Activated B cell treated with CpG ODN at 0.5 μM for 24 hours (primary cell): ENCODE measurements around the gene C11orf86. TPM values are rescaled to one million over a fixed set of nuclear protein-coding genes. Genes with fewer than 3 reads are reported as not detected.
"Not testable (repeated sequence)": the region's sequence is repeated elsewhere in the genome, so short reads cannot be mapped to it uniquely, and the experiment has no call there.

Experiments
- ATAC-seq: fragments of 200-7000 bp; cut with Tn5 transposase; one replicate; pipeline ENCODE4 v1.10.0; 2021; ENCODE audit warnings: low read depth, mild to moderate bottlenecking, moderate library complexity
- CTCF ChIA-PET: fragments of 350-600 bp; sonication (Branson Sonifier 250); formaldehyde crosslinking; loops from one replicate; lab custom pipeline; 2021; ENCODE audit warnings: antibody characterized with exemption; lab: Charles Lee
- POLR2A ChIA-PET: fragments of 350-600 bp; sonication (Branson Sonifier 250); formaldehyde crosslinking; loops from one replicate; lab custom pipeline; 2021; ENCODE audit warnings: antibody characterized with exemption; lab: Charles Lee
- DNase-seq: peaks from one replicate; pipeline ENCODE4 v3.0.0; 2022
- H3K27ac Mint-ChIP-seq: one replicate; pipeline ENCODE4 v1.8.0; 2020; ENCODE audit warnings: mixed read lengths
- H3K27me3 Mint-ChIP-seq: one replicate; pipeline ENCODE4 v1.8.0; 2021; ENCODE audit warnings: mixed read lengths
- H3K36me3 Mint-ChIP-seq: one replicate; pipeline ENCODE4 v1.8.0; 2021; ENCODE audit warnings: low read depth, mixed read lengths
- H3K4me1 Mint-ChIP-seq: one replicate; pipeline ENCODE4 v1.8.0; 2021; ENCODE audit warnings: mixed read lengths
- H3K4me3 Mint-ChIP-seq: one replicate; pipeline ENCODE4 v1.8.0; 2020; ENCODE audit warnings: mild to moderate bottlenecking, mixed read lengths
- H3K9me3 Mint-ChIP-seq: one replicate; pipeline ENCODE4 v1.8.0; 2020; ENCODE audit warnings: mixed read lengths
- intact Hi-C: fragments of 100-400 bp; cut with micrococcal nuclease; formaldehyde crosslinking; loops from one replicate; pipeline ENCODE4 v1.15.1; 2024
- total RNA-seq: library from RNA; stranded (reverse); gene quantifications from 2 replicates; pipeline ENCODE4 v1.2.3, GENCODE V29; 2022
- TF ChIP-seq, protein P1 (sequence below): fragments of 200-600 bp; IDR thresholded peaks from one replicate; pipeline ENCODE4 v1.8.0; 2022; ENCODE audit warnings: antibody characterized with exemption, mild to moderate bottlenecking

C11orf86 gene
- total RNA-seq, 1 donor from 2014 or later = not detected

DNA sequence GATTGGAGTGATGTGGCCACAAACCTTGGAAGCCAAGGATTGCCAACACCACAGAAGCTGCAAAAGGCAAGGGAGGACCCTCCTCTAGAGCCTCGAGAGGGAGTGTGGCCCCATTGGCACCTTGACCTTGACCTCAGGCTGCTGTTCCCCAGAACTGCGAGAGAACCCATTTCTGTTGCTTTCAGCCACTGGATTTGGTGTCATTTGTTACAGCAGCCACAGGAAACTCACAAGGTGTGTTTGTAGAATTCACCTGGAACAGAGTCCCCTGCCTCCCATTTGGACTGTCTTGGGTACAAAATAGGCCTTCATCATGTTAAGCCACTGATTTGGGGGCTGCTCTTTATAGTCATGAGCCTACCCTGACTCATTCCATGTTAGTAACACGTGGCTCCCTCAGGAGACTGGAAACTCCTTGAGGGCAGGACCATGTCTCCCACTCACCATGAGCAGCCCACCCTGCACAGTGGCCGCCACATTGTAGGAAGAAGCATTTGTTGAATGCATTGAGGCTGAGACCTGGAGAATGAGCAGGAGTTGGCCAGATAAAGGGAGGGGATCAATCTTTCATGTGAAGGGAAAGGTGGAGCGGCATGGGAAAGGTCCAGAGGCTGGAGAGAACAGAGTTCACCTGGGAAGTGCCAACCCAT is 8.3 kb downstream of the C11orf86 start:
- no peaks in the 10 kb centered on the region for H3K36me3 Mint-ChIP-seq
- no peak overlapping the region for H3K4me3 Mint-ChIP-seq
- ATAC-seq (no peak), DNase-seq (no peak)
- ChIA-PET POLR2A (no interaction called here), CTCF (no interaction called here)
- TF ChIP-seq, protein P1, sequence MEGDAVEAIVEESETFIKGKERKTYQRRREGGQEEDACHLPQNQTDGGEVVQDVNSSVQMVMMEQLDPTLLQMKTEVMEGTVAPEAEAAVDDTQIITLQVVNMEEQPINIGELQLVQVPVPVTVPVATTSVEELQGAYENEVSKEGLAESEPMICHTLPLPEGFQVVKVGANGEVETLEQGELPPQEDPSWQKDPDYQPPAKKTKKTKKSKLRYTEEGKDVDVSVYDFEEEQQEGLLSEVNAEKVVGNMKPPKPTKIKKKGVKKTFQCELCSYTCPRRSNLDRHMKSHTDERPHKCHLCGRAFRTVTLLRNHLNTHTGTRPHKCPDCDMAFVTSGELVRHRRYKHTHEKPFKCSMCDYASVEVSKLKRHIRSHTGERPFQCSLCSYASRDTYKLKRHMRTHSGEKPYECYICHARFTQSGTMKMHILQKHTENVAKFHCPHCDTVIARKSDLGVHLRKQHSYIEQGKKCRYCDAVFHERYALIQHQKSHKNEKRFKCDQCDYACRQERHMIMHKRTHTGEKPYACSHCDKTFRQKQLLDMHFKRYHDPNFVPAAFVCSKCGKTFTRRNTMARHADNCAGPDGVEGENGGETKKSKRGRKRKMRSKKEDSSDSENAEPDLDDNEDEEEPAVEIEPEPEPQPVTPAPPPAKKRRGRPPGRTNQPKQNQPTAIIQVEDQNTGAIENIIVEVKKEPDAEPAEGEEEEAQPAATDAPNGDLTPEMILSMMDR = no peak
- H3K9me3 Mint-ChIP-seq = no peaks in the 10 kb centered on the region
- H3K27ac Mint-ChIP-seq = no peak overlapping the region
- H3K4me1 Mint-ChIP-seq = no peaks in the 10 kb centered on the region
- H3K27me3 Mint-ChIP-seq = peaks cover 27% of the 10 kb centered on the region
- intact Hi-C loops = no loop called here

DNA sequence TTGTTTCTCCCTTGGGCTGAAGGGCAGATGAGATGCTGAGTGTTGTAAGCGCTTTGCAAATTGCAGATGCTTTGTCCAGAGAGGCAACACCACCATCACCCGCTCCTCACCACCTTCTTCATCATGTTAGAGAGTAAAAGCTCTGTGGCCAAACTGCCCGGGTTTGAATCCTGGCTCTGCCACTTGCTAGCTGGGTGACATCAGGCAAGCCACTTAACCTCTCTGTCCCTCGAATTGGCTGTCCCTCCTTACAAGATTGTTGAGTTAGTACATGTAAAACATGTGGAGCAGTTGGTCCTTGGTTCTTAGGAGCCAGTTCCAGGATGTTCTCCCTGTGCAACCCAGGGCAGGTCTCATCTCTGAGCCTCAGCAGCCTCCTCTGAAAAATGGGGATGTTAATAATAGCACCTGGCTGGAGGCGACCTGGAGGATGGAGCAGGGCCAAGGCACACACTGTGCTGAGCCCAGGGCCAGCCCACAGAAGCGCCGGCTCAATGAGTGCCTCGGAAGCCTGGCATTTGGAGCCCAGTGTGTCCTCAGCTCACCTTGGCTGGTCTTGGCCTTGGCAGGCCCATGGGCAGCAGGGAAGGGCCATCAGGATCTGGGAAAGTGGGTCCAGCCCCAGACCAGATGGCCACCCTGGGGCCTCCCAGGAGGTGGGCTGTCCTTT is 10.5 kb downstream of the C11orf86 start:
- H3K27ac Mint-ChIP-seq = no peak overlapping the region
- ATAC-seq = no peak
- POLR2A ChIA-PET = no interaction called here

DNA sequence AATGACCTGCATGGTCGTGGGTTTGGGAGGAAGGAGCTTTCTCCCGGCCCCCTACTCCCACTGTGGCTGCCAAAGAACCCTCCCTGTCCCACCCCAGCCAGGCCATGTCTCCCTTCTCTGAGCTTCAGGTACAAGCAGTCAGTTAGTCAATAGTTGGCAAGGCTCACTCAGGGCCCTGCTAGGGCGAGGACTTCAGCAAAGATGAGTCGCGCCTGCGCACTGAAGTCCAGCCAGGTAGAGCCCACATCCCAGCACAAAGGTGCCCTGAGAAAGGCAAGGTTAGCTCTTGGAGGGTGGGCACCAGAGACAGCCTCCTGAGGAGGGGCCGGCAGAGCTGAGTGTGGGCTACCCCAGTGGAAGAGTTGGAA is 11.1 kb downstream of the C11orf86 start:
- Mint-ChIP-seq H3K4me1 (no peaks in the 10 kb centered on the region), H3K27me3 (peaks cover 25% of the 10 kb centered on the region), H3K27ac (no peak overlapping the region), H3K4me3 (no peak overlapping the region), H3K9me3 (no peaks in the 10 kb centered on the region), H3K36me3 (no peaks in the 10 kb centered on the region)
- POLR2A ChIA-PET = no interaction called here
- CTCF ChIA-PET = interaction anchor here (1.6 kb wide), 1 partner anchor 396 kb away, joined by 3 read pairs; no protein-coding TSS in a partner anchor
- TF ChIP-seq, protein P1 = no peak
- intact Hi-C loops = no loop called here
- no peak for ATAC-seq
- no peak for DNase-seq

More for the DNA sequence above, 10.5 kb downstream of the C11orf86 start:
- Mint-ChIP-seq H3K9me3 (no peaks in the 10 kb centered on the region), H3K27me3 (peaks cover 25% of the 10 kb centered on the region), H3K4me3 (no peak overlapping the region), H3K4me1 (no peaks in the 10 kb centered on the region), H3K36me3 (no peaks in the 10 kb centered on the region)
- CTCF ChIA-PET = no interaction called here
- no peak for DNase-seq
- TF ChIP-seq, protein P1 = no peak
- intact Hi-C loops = no loop called here

DNA sequence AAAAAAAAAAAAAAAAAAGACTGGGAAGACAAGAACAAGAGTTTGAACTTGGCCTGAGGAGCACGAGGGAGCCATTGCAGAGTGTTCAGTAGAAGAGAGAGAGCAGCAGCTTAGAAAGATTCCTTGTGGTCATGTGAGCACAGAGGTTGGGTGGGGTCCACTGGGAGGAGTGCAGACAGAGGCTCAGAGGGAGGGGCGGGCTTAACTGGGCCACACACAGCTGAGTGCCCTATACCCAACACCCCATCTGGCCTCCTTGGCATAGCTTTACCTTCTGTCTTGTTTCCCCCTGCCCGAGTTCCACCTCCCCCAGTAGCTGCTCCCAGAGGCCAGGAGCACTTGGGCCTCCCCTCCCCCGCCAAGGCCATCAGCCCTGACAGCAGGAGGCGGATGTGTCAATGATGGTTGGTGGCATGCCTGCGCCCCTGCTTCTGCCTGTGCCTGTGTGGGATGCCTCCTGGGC is 12.1 kb downstream of the C11orf86 start:
- ATAC-seq = no peak
- ChIA-PET CTCF (interaction anchor here (1.6 kb wide), 1 partner anchor 395 kb away, joined by 3 read pairs; no protein-coding TSS in a partner anchor), POLR2A (no interaction called here)
- no peak overlapping the region for H3K27ac Mint-ChIP-seq
- H3K4me3 Mint-ChIP-seq = no peak overlapping the region
- no peaks in the 10 kb centered on the region for H3K9me3 Mint-ChIP-seq
- H3K36me3 Mint-ChIP-seq = no peaks in the 10 kb centered on the region
- TF ChIP-seq, protein P1 = no peak
- peaks cover 26% of the 10 kb centered on the region for H3K27me3 Mint-ChIP-seq
- DNase-seq = no peak
- intact Hi-C loops = no loop called here
- no peaks in the 10 kb centered on the region for H3K4me1 Mint-ChIP-seq

DNA sequence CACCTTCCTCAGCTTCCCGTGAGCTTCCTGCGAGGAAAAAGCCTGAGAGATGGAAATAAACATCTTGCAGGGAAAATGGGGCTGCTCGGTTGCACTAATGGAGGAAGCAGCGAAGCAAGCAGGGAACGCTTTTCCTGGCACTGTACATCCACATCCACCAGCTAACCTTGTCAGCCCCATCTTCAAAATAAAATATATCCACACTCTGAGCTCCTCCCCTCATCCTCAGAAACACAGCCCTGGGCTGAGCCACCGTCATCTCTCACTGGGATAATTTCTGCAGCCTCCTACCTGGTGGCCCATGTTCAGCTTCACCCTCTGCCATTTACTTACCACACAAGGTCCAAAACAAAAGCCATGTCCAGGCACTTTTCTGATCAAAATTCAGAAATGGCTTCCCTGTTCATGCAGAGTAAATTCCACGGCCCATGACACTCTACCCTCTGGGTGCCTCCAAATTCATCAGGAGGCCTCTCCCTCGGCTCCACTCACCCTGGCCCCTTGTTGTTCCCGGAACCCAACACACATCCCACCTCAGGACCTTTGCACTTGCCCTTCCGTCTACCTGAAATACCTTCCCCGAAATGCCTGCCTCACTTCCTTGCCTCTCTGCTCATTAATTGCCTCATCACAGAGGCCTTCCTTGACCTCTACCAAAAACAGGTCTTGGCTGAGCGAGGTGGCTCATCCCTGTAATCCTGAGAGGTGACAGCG is 13.0 kb downstream of the C11orf86 start:
- H3K9me3 Mint-ChIP-seq = no peaks in the 10 kb centered on the region
- H3K36me3 Mint-ChIP-seq = no peaks in the 10 kb centered on the region
- ATAC-seq (no peak), DNase-seq (no peak)
- no peak overlapping the region for H3K4me3 Mint-ChIP-seq
- POLR2A ChIA-PET = interaction anchor here (0.6 kb wide), 1 partner anchor 93 kb away, joined by 12 read pairs; no protein-coding TSS in a partner anchor
- H3K4me1 Mint-ChIP-seq = no peaks in the 10 kb centered on the region
- H3K27me3 Mint-ChIP-seq = peaks cover 21% of the 10 kb centered on the region
- CTCF ChIA-PET = interaction anchor here (1.6 kb wide), 1 partner anchor 394 kb away, joined by 3 read pairs; no protein-coding TSS in a partner anchor
- intact Hi-C loops = no loop called here
- H3K27ac Mint-ChIP-seq = no peak overlapping the region
- TF ChIP-seq, protein P1 = no peak

DNA sequence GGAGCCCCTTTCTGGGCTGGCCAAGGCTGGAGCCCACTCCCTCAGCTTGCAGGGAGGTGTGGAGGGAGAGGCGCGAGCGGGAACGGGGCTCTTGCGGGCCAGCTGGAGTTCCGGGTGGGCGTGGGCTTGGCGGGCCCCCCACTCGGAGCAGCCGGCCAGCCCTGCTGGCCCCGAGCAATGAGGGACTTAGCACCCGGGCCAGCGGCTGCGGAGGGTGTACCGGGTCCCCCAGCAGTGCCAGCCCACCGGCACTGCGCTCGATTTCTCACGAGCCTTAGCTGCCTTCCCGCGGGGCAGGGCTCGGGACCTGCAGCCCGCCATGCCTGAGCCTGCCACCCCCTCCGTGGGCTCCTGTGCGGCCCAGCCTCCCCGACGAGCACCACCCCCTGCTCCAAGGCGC is 13.6 kb downstream of the C11orf86 start:
- intact Hi-C loops, H3K9me3 Mint-ChIP-seq, CTCF ChIA-PET, H3K4me1 Mint-ChIP-seq, POLR2A ChIA-PET, H3K27ac Mint-ChIP-seq, H3K36me3 Mint-ChIP-seq, H3K4me3 Mint-ChIP-seq, DNase-seq, ATAC-seq: not testable (repeated sequence)
- peaks cover 20% of the 10 kb centered on the region for H3K27me3 Mint-ChIP-seq

DNA sequence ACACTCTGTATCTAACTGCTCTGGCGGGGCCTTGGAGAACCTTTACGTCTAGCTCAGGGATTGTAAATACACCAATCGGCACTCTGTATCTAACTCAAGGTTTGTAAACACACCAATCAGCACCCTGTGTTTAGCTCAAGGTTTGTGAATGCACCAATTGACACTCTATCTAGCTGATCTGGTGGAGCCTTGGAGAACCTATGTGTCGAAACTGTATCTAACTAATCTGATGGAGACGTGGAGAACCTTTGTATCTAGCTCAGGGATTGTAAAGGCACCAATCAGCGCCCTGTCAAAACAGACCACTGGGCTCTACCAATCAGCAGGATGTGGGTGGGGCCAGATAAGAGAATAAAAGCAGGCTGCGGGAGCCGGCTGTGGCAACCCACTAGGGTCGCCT is 14.3 kb downstream of the C11orf86 start:
- DNase-seq, CTCF ChIA-PET, H3K9me3 Mint-ChIP-seq, H3K4me1 Mint-ChIP-seq, intact Hi-C loops, POLR2A ChIA-PET, H3K4me3 Mint-ChIP-seq, H3K36me3 Mint-ChIP-seq, ATAC-seq, H3K27ac Mint-ChIP-seq: not testable (repeated sequence)
- peaks cover 17% of the 10 kb centered on the region for H3K27me3 Mint-ChIP-seq
